ENCODE results near the gene CHMP4A.

The CHMP4A gene

DNA sequence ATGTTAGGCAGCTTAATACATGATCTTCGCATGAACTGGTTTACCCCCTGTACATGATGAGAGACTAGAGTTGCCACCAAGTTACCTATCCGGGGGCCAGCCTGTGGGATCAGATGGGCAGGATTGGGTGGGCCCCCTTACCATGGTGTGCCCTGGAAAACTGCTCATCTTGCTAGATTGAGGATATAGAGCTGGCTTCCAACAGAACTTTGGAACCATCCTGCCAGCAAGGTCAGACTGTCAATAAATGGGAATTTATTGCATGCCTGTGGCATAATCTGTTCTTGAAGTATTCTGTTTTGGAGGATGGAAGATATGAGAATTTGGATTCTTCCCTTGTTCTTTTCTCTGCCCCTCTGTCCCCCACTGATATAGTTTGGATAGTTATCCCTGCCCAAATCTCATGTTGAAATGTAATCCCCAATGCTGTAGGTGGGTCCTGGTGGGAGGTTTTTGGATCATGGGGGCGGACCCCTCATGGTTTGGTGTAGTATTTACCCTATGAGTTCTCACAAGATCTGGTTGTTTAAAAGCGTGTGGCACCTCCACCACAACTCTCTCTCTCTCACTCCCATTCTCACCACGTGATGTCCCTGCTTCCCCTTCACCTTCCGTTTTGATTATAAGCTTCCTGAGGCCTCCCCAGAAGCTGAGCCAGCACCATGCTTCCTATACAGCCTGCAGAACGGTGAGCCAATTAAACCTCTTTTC, 14.3 kb downstream of the CHMP4A start:
- intact Hi-C loops (cut with DNase I) = no loop called here
- DNase-seq = no peak

DNA sequence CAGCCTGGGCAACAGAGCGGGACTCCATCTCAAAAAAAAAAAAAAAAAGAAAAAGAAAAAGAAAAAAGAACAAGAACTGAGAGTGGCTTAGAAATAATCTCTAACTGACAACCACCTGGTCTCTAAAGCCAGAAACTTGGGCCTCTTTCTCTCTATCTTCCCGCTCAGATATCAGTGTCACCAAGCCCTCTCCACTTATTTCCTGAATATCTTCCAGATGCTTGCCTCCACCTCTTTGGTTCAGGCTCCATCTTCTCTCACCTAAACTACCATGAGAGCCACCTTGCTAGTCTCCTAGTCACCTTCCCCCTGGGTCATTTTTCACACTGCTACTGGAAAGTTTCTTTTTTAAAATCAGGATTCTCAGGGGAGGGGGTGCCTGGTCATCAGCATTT, 16.2 kb downstream of the CHMP4A start:
- intact Hi-C loops (cut with DNase I) = no loop called here

DNA sequence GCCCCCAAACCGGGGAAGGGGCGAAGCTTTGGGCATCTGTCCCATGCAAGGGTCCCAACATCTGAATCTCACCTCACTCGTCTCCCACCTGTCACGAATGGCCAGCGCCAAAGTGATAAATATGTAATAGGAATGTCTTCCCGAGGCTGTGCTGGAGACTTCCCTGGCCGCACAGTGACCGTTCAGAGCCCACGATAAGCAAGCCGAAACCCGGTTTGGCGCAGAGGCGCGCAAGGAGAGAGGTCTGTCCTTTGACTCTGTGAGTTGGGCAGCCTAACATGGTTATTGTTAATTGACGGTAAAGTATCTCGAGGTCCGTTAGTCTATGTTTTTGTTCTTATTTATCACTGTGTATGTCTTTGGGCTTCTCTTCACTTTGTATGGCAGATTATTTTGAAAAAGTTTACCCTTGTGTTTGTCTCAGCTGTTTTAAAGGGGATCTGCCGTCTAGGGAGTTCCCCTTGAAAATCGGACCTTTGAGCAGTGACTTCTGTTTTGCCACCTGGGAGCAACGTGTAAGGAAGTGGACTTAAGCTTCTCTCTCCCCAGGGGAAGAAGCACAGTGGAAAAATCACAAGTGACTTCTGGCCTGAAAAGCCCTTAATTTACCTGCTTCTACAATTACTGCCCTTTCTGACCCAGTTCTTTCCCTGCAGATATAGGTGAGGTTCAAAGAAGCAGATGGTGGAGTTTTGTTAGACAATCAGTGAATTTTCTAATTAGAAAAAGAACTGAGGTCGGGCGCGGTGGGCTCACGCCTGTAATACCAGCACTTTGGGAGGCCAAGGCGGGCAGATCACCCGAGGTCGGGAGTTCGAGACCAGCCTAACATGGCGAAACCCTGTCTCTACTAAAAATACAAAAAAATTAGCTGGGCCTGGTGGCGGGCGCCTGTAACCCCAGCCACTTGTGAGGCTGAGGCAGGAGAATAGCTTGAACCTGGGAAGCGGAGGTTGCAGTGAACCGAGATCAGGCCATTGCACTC, 16.9 kb downstream of the CHMP4A start:
- intact Hi-C loops (cut with DNase I) = no loop called here
- no peak for DNase-seq

More for the DNA sequence above, 16.2 kb downstream of the CHMP4A start:
- DNase-seq = no peak

DNA sequence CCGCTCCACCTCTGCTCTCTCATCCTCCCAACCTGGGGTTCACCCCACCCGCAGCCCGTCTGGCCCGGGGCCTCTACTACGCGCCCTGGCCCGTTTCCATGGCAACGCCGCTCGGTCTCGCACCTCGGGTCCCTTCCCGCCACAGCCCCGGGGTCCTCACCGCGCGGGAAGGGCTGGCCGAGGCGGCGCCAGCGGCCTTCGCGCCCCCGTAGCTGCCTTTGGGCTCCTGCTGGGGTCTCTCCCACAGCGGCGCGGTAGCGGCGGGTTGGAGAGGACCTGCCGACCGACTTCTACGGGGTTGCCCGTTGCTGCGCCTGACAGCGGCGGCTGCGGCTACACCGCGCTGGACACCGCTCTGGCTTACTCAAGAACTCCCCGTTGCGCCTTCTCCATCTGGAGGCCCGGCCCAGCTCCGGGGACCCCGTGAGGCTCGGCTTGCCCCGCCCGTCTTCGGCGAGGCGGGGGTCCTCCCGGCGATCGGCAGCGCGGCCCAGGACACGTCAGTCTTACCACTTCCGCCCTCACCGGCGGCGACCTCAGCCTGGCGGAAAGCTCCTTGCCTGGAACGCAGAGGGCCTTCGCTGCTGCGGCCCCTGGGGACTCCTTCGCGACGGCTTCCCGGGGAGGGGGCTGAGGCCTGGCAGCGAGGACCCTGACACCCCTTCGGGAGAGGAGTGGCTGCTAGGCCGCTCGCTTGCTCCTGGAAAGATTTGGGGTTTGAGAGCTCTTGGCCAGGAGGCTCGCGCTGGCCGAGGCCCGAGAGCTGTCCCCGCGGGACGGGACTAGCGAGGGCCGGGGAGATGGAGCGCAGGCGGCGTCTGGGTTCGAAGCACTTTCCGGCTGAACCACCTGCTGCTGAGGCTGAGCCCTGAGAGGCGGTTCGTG, 17.9 kb downstream of the CHMP4A start, which contains the start of gene TM9SF1:
Gene TM9SF1, minus strand, starts transcription at position 256 of the 885 bp plus-strand sequence. CDS start 422 bp downstream, outside the sequence.
- peak; percentile 69 to 98 (median 84) for DNase-seq
- intact Hi-C loops (cut with DNase I) = no loop called here

DNA sequence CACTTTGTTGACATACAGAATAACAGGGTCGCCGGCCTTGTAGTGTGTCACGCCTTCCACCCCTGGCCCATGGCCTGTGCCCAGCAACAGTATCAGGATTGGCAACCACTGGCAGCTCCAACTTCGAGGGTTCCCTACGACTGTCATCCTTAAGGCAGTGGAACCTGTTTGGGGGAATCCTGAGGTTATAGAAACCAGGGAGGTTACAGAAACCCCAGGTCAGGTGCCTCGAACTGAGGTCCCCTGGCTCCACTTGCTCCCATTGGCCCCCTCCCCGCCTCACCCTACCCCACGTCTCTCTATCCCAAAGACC, 18.5 kb downstream of the CHMP4A start:
- no peak for DNase-seq
- intact Hi-C loops (cut with DNase I) = no loop called here

DNA sequence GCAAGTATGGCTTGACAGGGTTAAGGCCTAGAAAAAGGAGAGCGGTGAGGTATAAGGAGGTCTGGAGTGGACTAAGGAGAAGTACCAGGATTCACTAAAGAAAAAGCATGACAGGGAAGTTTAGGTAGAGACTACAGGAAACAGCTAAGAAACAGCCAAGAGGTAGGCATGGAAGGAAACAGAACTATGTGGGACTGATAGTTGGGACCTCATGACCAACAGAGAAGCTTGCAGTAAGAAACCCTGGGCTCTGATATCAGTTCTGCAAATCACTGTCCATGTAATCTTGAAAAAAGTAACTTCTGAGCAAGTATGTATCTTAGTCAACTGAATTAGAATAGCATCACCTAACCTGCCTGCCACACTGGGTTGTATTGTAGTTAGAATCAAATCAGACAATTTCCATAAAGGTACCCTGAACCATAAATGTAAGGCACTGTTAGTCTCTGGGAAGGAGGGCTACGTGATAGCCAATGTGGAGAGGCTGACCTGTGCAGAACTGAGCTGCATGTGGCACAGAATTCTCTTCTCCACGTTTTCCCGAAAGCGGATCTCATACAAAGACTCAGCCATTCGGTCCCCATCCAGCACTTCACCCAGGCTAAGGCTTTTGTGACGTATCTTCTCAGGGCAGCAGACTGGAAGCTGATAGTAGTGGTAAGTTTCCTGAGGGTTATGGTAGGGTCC, 19.0 kb downstream of the CHMP4A start:
- no peak for DNase-seq
- intact Hi-C loops (cut with DNase I) = no loop called here

GRCh38 chr14:24192933-24193332, 20.4 kb downstream of the CHMP4A start:
- intact Hi-C loops (cut with DNase I) = no loop called here
- no peak for DNase-seq

DNA sequence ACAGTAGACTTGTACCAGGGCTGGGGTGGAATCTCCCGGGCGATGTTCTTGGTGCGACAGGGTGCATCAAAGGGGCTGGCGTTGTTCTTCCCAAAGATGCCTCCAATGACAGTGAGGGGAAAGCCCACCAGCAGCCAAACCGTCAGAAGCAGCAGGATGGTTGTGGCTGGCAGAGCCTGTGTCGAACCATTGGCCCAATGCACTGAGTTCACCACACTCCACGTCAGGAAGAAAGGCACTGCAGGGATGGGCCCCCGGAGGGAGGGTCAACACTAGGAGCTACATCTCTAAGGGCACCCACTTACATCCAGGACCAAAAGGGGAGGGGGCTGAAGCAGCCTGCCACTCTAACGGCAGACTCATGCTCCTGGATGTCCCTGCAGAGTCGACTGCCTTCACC, 22.9 kb downstream of the CHMP4A start:
- intact Hi-C loops (cut with DNase I) = no loop called here
- no peak for DNase-seq

- DNase-seq = no peak
- intact Hi-C loops (cut with DNase I) = loop anchor here (2.0 kb wide), 1 partner anchor 29 kb away; the partner anchor contains the start of gene IRF9
These were observed 23.8 kb downstream of the CHMP4A start for GRCh38 chr14:24189460-24189859.

DNA sequence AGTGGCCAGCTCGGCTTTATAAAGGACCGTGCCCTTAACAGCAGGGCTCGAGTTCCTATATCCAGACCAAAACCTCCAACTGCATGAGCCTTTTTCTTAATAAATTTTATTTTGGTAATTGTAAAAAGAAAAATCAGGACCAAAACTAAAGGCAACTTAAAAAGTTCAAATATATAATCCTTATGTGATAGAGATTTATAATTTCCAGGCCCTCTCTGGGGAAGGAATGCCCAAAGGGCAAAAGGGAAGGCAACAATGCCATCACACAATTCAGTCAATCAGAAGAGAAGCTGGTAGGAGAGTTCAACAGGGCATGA, 24.3 kb downstream of the CHMP4A start:
- DNase-seq = no peak
- intact Hi-C loops (cut with DNase I) = loop anchor here (2.0 kb wide), 1 partner anchor 28 kb away; the partner anchor contains the start of gene IRF9

DNA sequence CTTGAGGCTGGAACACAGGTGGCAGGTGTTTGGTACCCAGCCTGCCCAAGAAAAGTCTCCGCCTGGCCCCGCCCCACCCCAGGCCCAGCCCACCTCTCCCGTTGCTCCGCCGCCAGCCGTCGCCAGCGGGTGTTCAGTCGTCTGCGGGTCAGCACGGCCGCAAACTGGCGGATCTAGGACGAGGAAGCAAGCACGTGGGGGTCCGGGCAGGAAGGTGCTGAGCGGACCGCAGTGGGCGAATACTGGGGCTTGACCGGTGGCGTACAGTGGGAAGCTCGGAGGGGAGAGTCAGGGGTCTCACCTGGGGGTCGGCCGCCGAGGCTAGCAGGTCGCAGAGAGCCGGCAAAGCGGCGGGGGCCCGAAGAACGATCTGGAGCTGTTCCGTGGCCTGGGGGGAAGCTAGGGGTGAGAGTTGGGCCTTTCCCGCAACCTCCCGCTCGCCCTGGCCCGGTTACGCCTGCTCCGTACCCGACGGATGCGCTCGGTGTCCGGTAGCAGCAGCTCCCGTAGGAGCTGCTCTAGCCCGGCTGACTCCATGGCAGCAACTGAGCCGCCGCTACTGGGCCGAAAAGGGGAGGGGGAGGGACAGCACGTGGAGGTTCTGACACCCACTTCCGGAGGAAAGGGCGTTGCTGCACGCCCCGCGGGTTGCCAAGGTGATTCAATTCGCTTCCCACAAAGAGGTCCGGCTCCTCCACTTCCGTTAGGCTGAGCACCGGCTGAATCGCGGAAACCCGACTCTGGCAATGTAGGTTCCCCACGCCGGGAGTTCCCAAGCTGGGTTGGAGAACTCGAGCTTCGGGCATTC, 24.8 kb downstream of the CHMP4A start, which contains the start of gene IPO4:
Gene IPO4, minus strand, starts transcription at position 566 of the 808 bp plus-strand sequence. Its CDS starts 29 bp downstream, at position 537.
- intact Hi-C loops (cut with DNase I) = loop anchor here (2.0 kb wide), 1 partner anchor 28 kb away; the partner anchor contains the start of gene IRF9
- DNase-seq = peak; percentile 93 to 99 (median 95)

DNA sequence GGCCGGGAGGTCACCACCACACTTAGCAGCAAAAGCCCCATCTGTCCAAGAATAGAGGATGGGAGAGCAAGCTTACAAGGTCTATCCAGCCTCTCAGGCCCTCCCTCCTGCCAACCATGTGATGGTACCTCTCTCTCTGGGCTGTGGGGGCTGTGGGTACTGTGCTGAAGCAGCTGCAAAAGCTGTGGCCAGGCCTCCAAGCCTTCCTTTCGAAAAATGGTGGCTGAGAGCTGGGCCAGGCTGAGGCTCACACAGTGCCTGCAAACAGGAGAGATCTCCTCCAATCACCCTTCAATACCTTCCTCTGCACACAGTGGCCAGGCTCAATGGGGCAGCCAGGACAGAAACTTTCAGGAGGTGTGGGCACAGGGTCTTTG, 25.8 kb downstream of the CHMP4A start:
- DNase-seq = no peak
- intact Hi-C loops (cut with DNase I) = no loop called here

- peak in 1 of 10 donors; percentile 70 for DNase-seq
- intact Hi-C loops (cut with DNase I) = no loop called here
These were observed 26.3 kb downstream of the CHMP4A start for GRCh38 chr14:24186831-24187538.

DNA sequence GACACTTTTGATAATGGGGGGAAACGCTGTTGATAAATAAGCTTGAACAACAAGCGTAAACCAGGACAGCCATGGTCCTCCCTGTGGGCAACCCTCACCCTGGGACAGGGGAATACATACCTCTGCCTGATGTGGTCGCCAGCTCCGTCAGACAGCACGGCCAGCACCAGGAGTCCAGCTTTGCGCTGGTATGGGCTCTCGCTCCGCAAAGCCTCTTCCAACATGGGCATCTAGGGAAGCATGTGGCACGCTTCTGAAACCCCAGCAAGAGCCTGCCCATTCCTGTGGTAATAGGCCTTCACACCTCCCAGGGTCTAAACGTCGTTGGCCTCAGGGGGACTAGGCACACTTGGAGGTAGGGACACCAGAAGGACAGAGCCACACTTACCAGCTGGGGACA, 27.5 kb downstream of the CHMP4A start:
- peak in 2 of 10 donors; percentile 30 to 71 for DNase-seq
- intact Hi-C loops (cut with DNase I) = no loop called here

GRCh38 chr14:24185026-24185425, 28.3 kb downstream of the CHMP4A start:
- intact Hi-C loops (cut with DNase I) = no loop called here
- DNase-seq = peak in 1 of 10 donors; percentile 43

DNA sequence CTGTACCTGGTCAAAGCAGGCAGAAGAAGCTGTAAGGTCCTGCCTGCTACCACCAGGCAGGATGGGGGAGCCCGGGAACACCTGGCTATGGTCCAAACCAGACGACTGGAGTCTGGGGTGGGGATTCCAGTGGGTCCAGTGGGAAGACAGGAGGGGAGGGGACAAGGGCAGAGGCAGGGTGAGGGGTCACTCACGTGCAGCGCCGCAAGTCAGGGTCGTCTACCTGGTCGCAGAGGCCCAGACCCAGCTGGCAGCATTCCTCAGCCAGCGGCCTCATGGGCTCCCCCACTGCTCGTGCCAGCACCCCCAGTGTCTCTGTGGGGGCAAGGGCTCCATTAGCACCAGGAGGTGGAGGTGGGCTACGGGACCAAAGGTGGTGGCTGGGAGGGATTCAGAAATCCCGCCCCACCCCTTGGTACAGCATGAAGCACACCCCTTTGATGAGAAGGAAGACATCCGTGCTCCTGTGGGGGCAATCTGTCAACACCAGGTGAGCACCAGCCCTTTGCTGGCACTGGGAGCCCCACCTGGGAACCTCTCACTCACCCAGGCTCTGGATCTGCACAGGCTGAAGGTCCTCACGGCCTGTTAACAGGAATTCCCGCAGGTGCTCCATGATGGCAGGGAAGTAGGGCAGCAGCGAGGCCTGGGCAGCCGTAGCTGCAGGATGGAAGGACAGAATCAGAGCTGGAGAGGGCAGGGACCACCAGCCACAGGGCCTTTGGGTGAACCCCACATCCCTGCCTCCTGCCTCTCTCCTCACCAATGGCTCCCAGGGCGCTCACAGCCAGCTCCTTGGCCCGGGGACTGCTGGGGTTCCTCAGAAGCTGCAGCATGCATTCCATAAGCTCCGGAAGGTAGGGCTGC, 29.0 kb downstream of the CHMP4A start:
- DNase-seq = peak in 2 of 10 donors; percentile 42 to 74
- intact Hi-C loops (cut with DNase I) = no loop called here

- intact Hi-C loops (cut with DNase I) = no loop called here
- peak in 2 of 10 donors; percentile 58 to 75 for DNase-seq
These were observed 30.2 kb downstream of the CHMP4A start for GRCh38 chr14:24183014-24183481.

All from posterior cingulate gyrus (tissue), 11 donors.